Prostate gland (tissue), 2 donors: Measurements from ENCODE around the gene TMEM190. TPM values are rescaled to one million over a fixed set of nuclear protein-coding genes. Genes with fewer than 3 reads are reported as not detected.
"Not testable (repeated sequence)": the region's sequence is repeated elsewhere in the genome, so short reads cannot be mapped to it uniquely, and the experiment has no call there.

Source experiments
- DNase-seq: peaks from one replicate; pipeline ENCODE4 v3.0.0-alpha.2; 2019; ENCODE audit warnings: low spot score
- H3K27ac ChIP-seq, 2 donors: fragments of 200-600 bp; sonication (generic); 2 replicates each; pipeline ENCODE4 v1.5.1; 2017 to 2019
- H3K27me3 ChIP-seq: fragments of 200-600 bp; sonication (generic); replicated peaks from 2 replicates; pipeline ENCODE4 v1.5.1; 2019; ENCODE audit not compliant: insufficient read depth
- H3K36me3 ChIP-seq, 2 donors: fragments of 200-600 bp; sonication (generic); 1 replicate in 1 of 2; 2 replicates in 1 of 2; pipeline versions ENCODE4 v1.5.1 to v1.8.1; 2017 to 2019
- H3K4me1 ChIP-seq: fragments of 200-600 bp; sonication (generic); replicated peaks from 2 replicates; pipeline ENCODE4 v1.5.1; 2019
- H3K4me3 ChIP-seq, 2 donors: fragments of 200-600 bp; sonication (generic); 2 replicates each; pipeline ENCODE4 v1.5.1; 2017 to 2019
- H3K9me3 ChIP-seq: fragments of 200-600 bp; sonication (generic); 2 replicates; pipeline ENCODE4 v1.5.1; 2017
- CTCF ChIP-seq, 4 experiments: fragments of 200-600 bp in 2 of 4; fragments of 450-650 bp in 2 of 4; sonication (generic) in 2 of 4; IDR thresholded peaks; 1 replicate in 3 of 4; 2 replicates in 1 of 4; pipeline ENCODE4 v1.5.1; 2016 to 2019; ENCODE audit warnings: antibody characterized with exemption in 4 of 4, mild to moderate bottlenecking in 2 of 4, moderate library complexity in 2 of 4
- POLR2A ChIP-seq: fragments of 450-650 bp; IDR thresholded peaks from one replicate; pipeline ENCODE4 v1.6.1; 2016; ENCODE audit warnings: antibody characterized with exemption, mild to moderate bottlenecking
- POLR2AphosphoS5 ChIP-seq: sonication (generic); formaldehyde crosslinking; IDR thresholded peaks from one replicate; pipeline ENCODE4 v1.6.1; 2017; ENCODE audit warnings: antibody characterized with exemption
- WGBS: methylation state at CpG from one replicate; pipeline ENCODE4 v1.1.5; 2018; 5-methylcytosine and 5-hydroxymethylcytosine counted together
- intact Hi-C: fragments of 100-400 bp; cut with DNase I; formaldehyde crosslinking; loops from one replicate; pipeline ENCODE4 v1.14.2; 2022
- total RNA-seq, 2 donors: library from RNA; depleted of rRNA; stranded (reverse); fragments of >200 nt; gene quantifications; one replicate each; pipeline ENCODE4 v1.1.0, GENCODE V29; 2016

The TMEM190 gene
- total RNA-seq, 2 donors from 2014 or later = not detected

- WGBS = 66% methylated on average over 14 of the region's 14 CpGs
- DNase-seq = no peak
- intact Hi-C loops = no loop called here
Measured at GRCh38 chr19:55400281-55401087, 23.9 kb downstream of the TMEM190 start.

GRCh38 chr19:55401390-55401789 is 24.8 kb downstream of the TMEM190 start:
- H3K4me1 ChIP-seq, H3K4me3 ChIP-seq, H3K27me3 ChIP-seq, H3K9me3 ChIP-seq, H3K36me3 ChIP-seq, intact Hi-C loops, H3K27ac ChIP-seq, DNase-seq: not testable (repeated sequence)
- WGBS = 88% methylated on average over 17 of the region's 28 CpGs

More at GRCh38 chr19:55400281-55401087, 23.9 kb downstream of the TMEM190 start:
- Histone ChIP-seq H3K4me3 (no peak overlapping the region), H3K27ac (peak overlapping the region in 1 of 2 donors; percentile 11), H3K27me3 (no peaks in the 10 kb centered on the region), H3K36me3 (peaks cover 0 to 4% of the 10 kb centered on the region in 2 donors), H3K9me3 (no peaks in the 10 kb centered on the region), H3K4me1 (no peaks in the 10 kb centered on the region)
- TF ChIP-seq POLR2A = no peak
- TF ChIP-seq POLR2AphosphoS5 = peak; percentile 5

- Histone ChIP-seq H3K36me3 (peaks cover 0 to 4% of the 10 kb centered on the region in 2 donors), H3K4me1 (peaks cover 8% of the 10 kb centered on the region), H3K27me3 (no peaks in the 10 kb centered on the region), H3K27ac (no peak overlapping the region), H3K4me3 (no peak overlapping the region), H3K9me3 (no peaks in the 10 kb centered on the region)
- no peak for DNase-seq
- intact Hi-C loops = no loop called here
- 62% methylated on average over 2 of the region's 2 CpGs for WGBS
- TF ChIP-seq POLR2A (no peak), CTCF (IDR thresholded peaks at IDR 0.05) (no peak), POLR2AphosphoS5 (no peak)
Measured at GRCh38 chr19:55402509-55402908, 25.9 kb downstream of the TMEM190 start.

GRCh38 chr19:55405638-55406037 is 29.0 kb downstream of the TMEM190 start:
- Histone ChIP-seq H3K9me3 (no peaks in the 10 kb centered on the region), H3K4me1 (peaks cover 8% of the 10 kb centered on the region), H3K27me3 (no peaks in the 10 kb centered on the region), H3K27ac (no peak overlapping the region), H3K36me3 (peaks cover 0 to 4% of the 10 kb centered on the region in 2 donors), H3K4me3 (no peak overlapping the region)
- no peak for DNase-seq
- 81% methylated on average over 5 of the region's 5 CpGs for WGBS
- intact Hi-C loops = loop anchor here (5.0 kb wide), 1 partner anchor 288 kb away; the partner anchor contains the start of gene PPP1R12C
- no peak for TF ChIP-seq POLR2AphosphoS5
- TF ChIP-seq CTCF (IDR thresholded peaks at IDR 0.05) = no peak
- no peak for TF ChIP-seq POLR2A

GRCh38 chr19:55406091-55406825 is 29.6 kb downstream of the TMEM190 start:
- no peak for TF ChIP-seq CTCF (IDR thresholded peaks at IDR 0.05)
- no peak for TF ChIP-seq POLR2AphosphoS5
- TF ChIP-seq POLR2A = no peak
- Histone ChIP-seq H3K27ac (no peak overlapping the region), H3K4me1 (peaks cover 8% of the 10 kb centered on the region), H3K4me3 (peak overlapping the region; percentile 89 to 95), H3K27me3 (no peaks in the 10 kb centered on the region), H3K36me3 (peaks cover 0 to 4% of the 10 kb centered on the region in 2 donors), H3K9me3 (no peaks in the 10 kb centered on the region)
- WGBS = 70% methylated on average over 14 of the region's 14 CpGs
- intact Hi-C loops = loop anchor here (5.0 kb wide), 1 partner anchor 289 kb away; the partner anchor contains the start of gene PPP1R12C
- DNase-seq = no peak
